HG02840 (cell line): ENCODE measurements around the gene LCE2D.
"Not testable (repeated sequence)": the region's sequence is repeated elsewhere in the genome, so short reads cannot be mapped to it uniquely, and the experiment has no call there.

Experiments
- ATAC-seq: cut with Tn5 transposase; IDR thresholded peaks from one replicate; pipeline ENCODE4 v1.9.1; 2021; ENCODE audit warnings: mild to moderate bottlenecking, moderate library complexity, moderate number of reproducible peaks; ENCODE audit not compliant: unreplicated experiment, low FRiP score

The LCE2D gene

DNA sequence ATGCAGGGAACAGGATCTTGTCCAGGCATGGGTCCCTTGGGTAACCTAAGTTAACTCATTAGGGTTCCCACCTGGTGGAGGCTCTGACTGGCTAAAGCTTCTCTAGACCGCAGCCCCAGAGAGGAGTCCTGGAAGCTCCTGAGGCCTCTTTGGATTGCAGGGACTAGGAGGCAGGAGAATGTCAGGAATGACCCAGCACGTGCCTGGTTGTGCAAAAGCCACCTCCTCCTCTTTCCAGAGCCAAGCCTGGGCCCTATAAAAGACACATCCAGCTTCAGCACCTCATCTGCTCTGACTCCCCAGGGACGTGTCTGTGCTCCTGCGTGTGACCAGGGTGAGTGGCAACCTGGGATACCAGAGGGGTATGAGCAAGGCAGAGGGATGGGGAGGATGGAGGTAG is 22.6 kb downstream of the LCE2D start, which contains the start of gene LCE2B:
LCE2B (plus strand) TSS at position 301 of the 400 bp plus-strand sequence. CDS start 721 bp downstream, outside the sequence.
- ATAC-seq: not testable (repeated sequence)

- no peak for ATAC-seq
Observed at GRCh38 chr1:152697701-152698600, 34.8 kb downstream of the LCE2D start, which contains the start of gene LCE2A. Gene LCE2A, plus strand, starts transcription at chr1:152698345. Its CDS starts 557 bp downstream, at chr1:152698902.

- no peak for ATAC-seq
Observed at GRCh38 chr1:152699746-152700145, 36.6 kb downstream of the LCE2D start.

DNA sequence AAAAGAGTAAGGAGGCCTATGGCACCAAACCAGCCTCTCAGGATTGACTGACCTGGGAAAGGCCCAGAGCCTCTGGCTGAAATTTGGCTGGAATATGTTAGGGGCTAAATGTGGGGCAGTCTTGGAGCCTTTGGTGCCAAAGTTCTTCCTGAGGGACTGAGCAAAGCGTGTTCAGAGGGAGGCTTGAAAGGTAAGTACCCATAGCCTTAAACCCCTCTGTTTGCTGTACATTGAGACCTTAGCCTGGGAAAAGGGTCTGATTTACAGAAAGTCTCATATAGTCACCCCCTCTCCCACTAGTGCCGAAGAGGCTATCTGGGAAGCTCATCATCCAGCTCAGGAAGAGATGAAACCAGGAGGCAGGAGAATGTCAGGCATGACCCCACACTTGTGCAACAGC is 44.7 kb downstream of the LCE2D start, which contains the start of gene LCE4A:
LCE4A (plus strand) TSS at position 301 of the 400 bp plus-strand sequence. CDS start 916 bp downstream, outside the sequence.
- no peak for ATAC-seq
